ENCODE data around the gene ZNF202.

GRCh38 chr11:123765601-123766000 lies 24.1 kb upstream of the ZNF202 start:
- no peak for TF ChIP-seq EZH2 (IDR thresholded peaks at IDR 0.05; ENCODE audit: low read length, unreplicated experiment)
- TF ChIP-seq CTCF (conservative IDR thresholded peaks at IDR 0.05; ENCODE audit: low read depth, low read length), result no peak
- TF ChIP-seq EZH2phosphoT487 (IDR thresholded peaks at IDR 0.05; ENCODE audit: borderline replicate concordance, low read length), result no peak
